Measurements from ENCODE around the gene TSPAN14. TPM values are rescaled to one million over a fixed set of nuclear protein-coding genes. Genes with fewer than 3 reads are reported as not detected.

TSPAN14 gene
- total RNA-seq, 1 experiment from 2014 or later = 46.8 TPM

GRCh38 chr10:80405626-80406025 is 48.5 kb upstream of the TSPAN14 start:
- H3K18ac ChIP-seq (ENCODE audit: insufficient read length, low read depth, low read length) = no peak overlapping the region
- H3K79me1 ChIP-seq (ENCODE audit: insufficient read depth, low read depth, low read length, poor library complexity, severe bottlenecking) = no peaks in the 10 kb centered on the region
- no CpG with 5 or more reads among the region's 4 CpGs for WGBS (ENCODE audit: extremely low coverage, insufficient read length, low lambda C conversion rate)
- no peak overlapping the region for H2BK20ac ChIP-seq (ENCODE audit: low read depth, low read length, poor library complexity, severe bottlenecking)
- no peaks in the 10 kb centered on the region for H3K79me2 ChIP-seq (ENCODE audit: insufficient read depth, low read length)
- no peak overlapping the region for H3K4me2 ChIP-seq (ENCODE audit: insufficient read depth, insufficient read length, low read length)
- H3K27ac Mint-ChIP-seq = no peak overlapping the region
- H3T11ph ChIP-seq (ENCODE audit: low read length) = no peak overlapping the region
- H3K27me3 ChIP-seq (ENCODE audit: insufficient read depth, low read length) = peaks cover 4% of the 10 kb centered on the region; the same call in 1 of the 2 replicates
- no peak overlapping the region for H3K23ac ChIP-seq (ENCODE audit: insufficient read length, low read depth, low read length)
- H3K9me3 Mint-ChIP-seq = no peaks in the 10 kb centered on the region
- no peak overlapping the region for H4K8ac ChIP-seq (replicated peaks; ENCODE audit: insufficient read length, low read depth, low read length)
- H3K27ac ChIP-seq (ENCODE audit: insufficient read length, low read depth, low read length) = no peak overlapping the region
- H2AK5ac ChIP-seq (ENCODE audit: insufficient read length, low read length) = no peak overlapping the region
- no peak for DNase-seq
- no peak overlapping the region for H3K4ac ChIP-seq (ENCODE audit: low read depth, low read length)
- H2BK120ac ChIP-seq (ENCODE audit: low read depth, low read length, poor library complexity, severe bottlenecking) = no peak overlapping the region
- H3K9ac ChIP-seq (ENCODE audit: extremely low read depth, insufficient read length, low read length) = no peak overlapping the region
- no peak overlapping the region for H2BK12ac ChIP-seq (ENCODE audit: insufficient read length, low read depth, low read length)
- no peak overlapping the region for H4K91ac ChIP-seq (ENCODE audit: insufficient read length, low read depth, low read length)
- no peak overlapping the region for H2BK5ac ChIP-seq (ENCODE audit: insufficient read length, low read length)
- H3K36me3 Mint-ChIP-seq (ENCODE audit: insufficient read depth in 1 of 3, low read depth in 3 of 3) = peaks cover 0 to 2% (median 0%) of the 10 kb centered on the region in 3 experiments; a peak in 3 of 7 replicates
- no peak overlapping the region for H3K14ac ChIP-seq (ENCODE audit: insufficient read depth, low read length)
- H2AFZ ChIP-seq (ENCODE audit: low read length) = no peak overlapping the region
- H3K4me1 Mint-ChIP-seq = peaks cover 19 to 27% of the 10 kb centered on the region in 2 experiments
- no peak overlapping the region for H3K4me3 Mint-ChIP-seq
- no peaks in the 10 kb centered on the region for H3K9me3 ChIP-seq (ENCODE audit: control insufficient read depth, low read depth, low read length)
- TF ChIP-seq CTCF (conservative IDR thresholded peaks at IDR 0.05) = no peak
- H3K4me1 ChIP-seq (ENCODE audit: insufficient read depth, low read length) = no peaks in the 10 kb centered on the region
- peaks cover 31% of the 10 kb centered on the region for H3K27me3 Mint-ChIP-seq (ENCODE audit: low read depth)
- H4K5ac ChIP-seq (ENCODE audit: insufficient read length, low read depth, low read length) = no peak overlapping the region
- H3K23me2 ChIP-seq (ENCODE audit: insufficient read length, low read depth, low read length, poor library complexity, severe bottlenecking) = peaks cover 8% of the 10 kb centered on the region
- no peaks in the 10 kb centered on the region for H4K20me1 ChIP-seq (ENCODE audit: control insufficient read depth, insufficient read depth, insufficient read length)
- H2BK15ac ChIP-seq (ENCODE audit: low read depth, low read length) = no peak overlapping the region
- H3K56ac ChIP-seq (ENCODE audit: insufficient read length, low read depth, low read length) = no peak overlapping the region
